ENCODE results near the gene SOX5.

SOX5 gene

GRCh38 chr12:23484238-23484637 lies 465.2 kb downstream of the SOX5 start:
- DNase-seq: no peak
- intact Hi-C loops (cut with DNase I): no loop called here

GRCh38 chr12:23482571-23482970 lies 466.9 kb downstream of the SOX5 start:
- no peak for DNase-seq
- intact Hi-C loops (cut with DNase I): no loop called here

Data from head of caudate nucleus (tissue), 42 donors.